ENCODE measurements around the gene C12orf42. TPM values are rescaled to one million over a fixed set of nuclear protein-coding genes. Genes with fewer than 3 reads are reported as not detected.

C12orf42 gene
- total RNA-seq, 1 experiment from 2014 or later: not detected

- DNase-seq: no peak
- intact Hi-C loops (cut with micrococcal nuclease; ENCODE audit: unreplicated experiment): no loop called here
- H3K4me3 ChIP-seq: no peak overlapping the region
- H3K79me2 ChIP-seq (ENCODE audit: low read depth): no peaks in the 10 kb centered on the region
- no peaks in the 10 kb centered on the region for H3K27me3 ChIP-seq (ENCODE audit: insufficient read depth, low read depth)
- H3F3A ChIP-seq (ENCODE audit: insufficient read depth, low read depth): no peaks in the 10 kb centered on the region
- no TSS peak for BruUV-seq (replicated peaks)
- no peaks in the 10 kb centered on the region for H3K36me3 ChIP-seq (ENCODE audit: low read depth)
- no peaks in the 10 kb centered on the region for H3K9me3 ChIP-seq (ENCODE audit: insufficient read depth, low read depth)
- TF ChIP-seq EZH2 (IDR thresholded peaks at IDR 0.05; ENCODE audit: low read depth) (no peak), CTCF (conservative IDR thresholded peaks at IDR 0.05) (no peak)
- H3K27ac ChIP-seq: no peak overlapping the region
- no peaks in the 10 kb centered on the region for H3K4me1 ChIP-seq (replicated peaks; ENCODE audit: insufficient read depth)
- H3K9me2 ChIP-seq (ENCODE audit: insufficient read depth): no peaks in the 10 kb centered on the region
- H2AFZ ChIP-seq: no peak overlapping the region
- no peak overlapping the region for H3K4me2 ChIP-seq
- POLR2A ChIA-PET (ENCODE audit: unreplicated experiment): no interaction called here
- H4K20me1 ChIP-seq (ENCODE audit: insufficient read depth): no peaks in the 10 kb centered on the region
- CTCF ChIA-PET: no interaction called here
Observed at GRCh38 chr12:103468837-103469236, 26.9 kb downstream of the C12orf42 start.

DNA sequence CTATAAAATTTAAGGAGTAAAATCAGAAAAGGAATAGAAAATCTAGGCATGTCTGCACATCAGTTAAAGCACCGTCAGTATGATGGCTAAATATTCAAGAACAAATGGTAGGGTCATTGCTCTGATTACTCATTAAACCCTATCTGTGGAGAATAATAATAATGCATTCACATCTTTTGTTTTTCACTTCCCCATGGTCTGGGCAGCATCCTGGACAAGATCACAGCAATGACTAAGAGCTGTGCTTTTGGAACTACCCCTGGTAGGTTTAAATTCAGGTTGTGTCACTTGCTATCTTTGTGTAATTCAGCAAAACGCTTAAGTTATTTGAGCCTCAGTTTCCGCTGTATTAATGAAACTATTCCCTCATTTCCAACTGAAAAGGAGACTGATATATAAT is 33.1 kb downstream of the C12orf42 start:
- Histone ChIP-seq H3F3A (ENCODE audit: insufficient read depth, low read depth) (no peaks in the 10 kb centered on the region), H3K9me3 (ENCODE audit: insufficient read depth, low read depth) (no peaks in the 10 kb centered on the region), H3K27me3 (ENCODE audit: insufficient read depth, low read depth) (0 out of 2 replicates have a peak, but pooled peaks cover 3% of the 10 kb centered on the region), H3K36me3 (ENCODE audit: low read depth) (no peaks in the 10 kb centered on the region), H3K27ac (no peak overlapping the region), H3K79me2 (ENCODE audit: low read depth) (no peaks in the 10 kb centered on the region), H3K9me2 (ENCODE audit: insufficient read depth) (no peaks in the 10 kb centered on the region), H3K4me3 (no peak overlapping the region), H3K4me2 (no peak overlapping the region), H3K4me1 (replicated peaks; ENCODE audit: insufficient read depth) (no peaks in the 10 kb centered on the region), H2AFZ (no peak overlapping the region), H4K20me1 (ENCODE audit: insufficient read depth) (no peaks in the 10 kb centered on the region)
- no peak for DNase-seq
- BruUV-seq (replicated peaks): no TSS peak
- intact Hi-C loops (cut with micrococcal nuclease; ENCODE audit: unreplicated experiment): no loop called here
- TF ChIP-seq EZH2 (IDR thresholded peaks at IDR 0.05; ENCODE audit: low read depth) (no peak), CTCF (conservative IDR thresholded peaks at IDR 0.05) (no peak)
- POLR2A ChIA-PET (ENCODE audit: unreplicated experiment): no interaction called here
- CTCF ChIA-PET: no interaction called here

GRCh38 chr12:103457471-103457870 is 38.3 kb downstream of the C12orf42 start:
- H3K4me3 ChIP-seq: no peak overlapping the region
- TF ChIP-seq CTCF (conservative IDR thresholded peaks at IDR 0.05) (no peak), EZH2 (IDR thresholded peaks at IDR 0.05; ENCODE audit: low read depth) (no peak)
- H3K27me3 ChIP-seq (ENCODE audit: insufficient read depth, low read depth): 0 out of 2 replicates have a peak, but pooled peaks cover 3% of the 10 kb centered on the region
- no TSS peak for BruUV-seq (replicated peaks)
- no peak overlapping the region for H3K4me2 ChIP-seq
- no peaks in the 10 kb centered on the region for H4K20me1 ChIP-seq (ENCODE audit: insufficient read depth)
- intact Hi-C loops (cut with micrococcal nuclease; ENCODE audit: unreplicated experiment): no loop called here
- CTCF ChIA-PET: no interaction called here
- H3K79me2 ChIP-seq (ENCODE audit: low read depth): no peaks in the 10 kb centered on the region
- POLR2A ChIA-PET (ENCODE audit: unreplicated experiment): no interaction called here
- H2AFZ ChIP-seq: no peak overlapping the region
- no peaks in the 10 kb centered on the region for H3K9me3 ChIP-seq (ENCODE audit: insufficient read depth, low read depth)
- DNase-seq: no peak
- H3K27ac ChIP-seq: no peak overlapping the region
- no peaks in the 10 kb centered on the region for H3K4me1 ChIP-seq (replicated peaks; ENCODE audit: insufficient read depth)
- H3K9me2 ChIP-seq (ENCODE audit: insufficient read depth): no peaks in the 10 kb centered on the region
- no peaks in the 10 kb centered on the region for H3K36me3 ChIP-seq (ENCODE audit: low read depth)
- H3F3A ChIP-seq (ENCODE audit: insufficient read depth, low read depth): no peaks in the 10 kb centered on the region
